HG03280 (cell line): ENCODE results near the gene AGO1.
"Not testable (repeated sequence)": the region's sequence is repeated elsewhere in the genome, so short reads cannot be mapped to it uniquely, and the experiment has no call there.

ENCODE experiments used
- ATAC-seq: cut with Tn5 transposase; IDR thresholded peaks from one replicate; pipeline ENCODE4 v1.9.1; 2021; ENCODE audit warnings: mild to moderate bottlenecking, moderate library complexity; ENCODE audit not compliant: unreplicated experiment

The AGO1 gene

GRCh38 chr1:35964277-35964676 is 81.3 kb downstream of the AGO1 start:
- not testable (repeated sequence) for ATAC-seq

GRCh38 chr1:35968396-35968795 is 85.4 kb downstream of the AGO1 start:
- no peak for ATAC-seq

GRCh38 chr1:35971601-35972000 is 88.6 kb downstream of the AGO1 start:
- ATAC-seq = no peak

DNA sequence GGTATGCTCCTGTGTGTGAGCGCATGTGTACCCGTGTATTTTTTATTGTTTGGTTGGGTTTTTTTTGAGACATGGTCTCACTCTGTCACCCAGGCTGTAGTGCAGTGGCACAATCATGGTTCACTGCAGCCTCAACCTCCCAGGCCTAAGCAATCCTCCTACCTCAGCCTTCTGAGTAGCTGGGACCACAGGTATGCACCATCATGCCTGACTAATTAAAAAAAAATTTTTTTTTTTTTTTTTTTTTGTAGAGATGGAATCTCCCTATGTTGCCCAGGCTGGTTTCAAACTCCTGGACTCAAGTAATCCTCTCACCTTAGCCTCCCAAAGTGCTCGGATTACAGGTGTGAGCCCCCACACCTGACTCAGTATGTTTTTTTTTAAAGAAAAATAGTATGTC is 89.6 kb downstream of the AGO1 start:
- ATAC-seq = not testable (repeated sequence)

GRCh38 chr1:35980090-35980489 is 97.1 kb downstream of the AGO1 start:
- ATAC-seq = no peak
